ACHN (cell line): ENCODE results near the gene FMN1.
"Not testable (repeated sequence)": the region's sequence is repeated elsewhere in the genome, so short reads cannot be mapped to it uniquely, and the experiment has no call there.

Experiments used
- DNase-seq: peaks from one replicate; pipeline ENCODE4 v3.0.0-alpha.2; 2015
- in situ Hi-C: cut with HindIII; loops from 2 replicates; pipeline ENCODE4 v1.10.0; 2017; ENCODE audit warnings: low sequenced_read_pairs, low pct_ligation_motif_present, low pct_unique_long_range_greater_than_20kb

The FMN1 gene

GRCh38 chr15:33078607-33079006, 115.9 kb downstream of the FMN1 start:
- in situ Hi-C loops = no loop called here

GRCh38 chr15:33076937-33077336, 117.6 kb downstream of the FMN1 start:
- in situ Hi-C loops = no loop called here
- DNase-seq = no peak

More at GRCh38 chr15:33078607-33079006, 115.9 kb downstream of the FMN1 start:
- DNase-seq = no peak

GRCh38 chr15:33074942-33075341, 119.6 kb downstream of the FMN1 start:
- in situ Hi-C loops = no loop called here
- DNase-seq = peak; percentile 4

GRCh38 chr15:33074212-33074611, 120.3 kb downstream of the FMN1 start:
- no peak for DNase-seq
- in situ Hi-C loops = no loop called here

- DNase-seq = no peak
- in situ Hi-C loops = no loop called here
These were observed 123.1 kb downstream of the FMN1 start for GRCh38 chr15:33071451-33071850.

- in situ Hi-C loops, DNase-seq: not testable (repeated sequence)
These were observed 124.6 kb downstream of the FMN1 start for GRCh38 chr15:33069903-33070302.

GRCh38 chr15:33069161-33069560, 125.4 kb downstream of the FMN1 start:
- DNase-seq = no peak
- in situ Hi-C loops = no loop called here

- no peak for DNase-seq
- in situ Hi-C loops = no loop called here
These were observed 126.0 kb downstream of the FMN1 start for GRCh38 chr15:33068511-33068990.

GRCh38 chr15:33068007-33068481, 126.5 kb downstream of the FMN1 start:
- in situ Hi-C loops = no loop called here
- DNase-seq = no peak

GRCh38 chr15:33067456-33067855, 127.1 kb downstream of the FMN1 start:
- DNase-seq = no peak
- in situ Hi-C loops = no loop called here

- no peak for DNase-seq
These were observed 127.9 kb downstream of the FMN1 start for GRCh38 chr15:33066584-33066983.

GRCh38 chr15:33064878-33065277, 129.6 kb downstream of the FMN1 start:
- DNase-seq = no peak
- in situ Hi-C loops = no loop called here

More at GRCh38 chr15:33066584-33066983, 127.9 kb downstream of the FMN1 start:
- in situ Hi-C loops = no loop called here

GRCh38 chr15:33059184-33059583, 135.3 kb downstream of the FMN1 start:
- DNase-seq = no peak
- in situ Hi-C loops = no loop called here

GRCh38 chr15:33057845-33058244, 136.7 kb downstream of the FMN1 start:
- in situ Hi-C loops = no loop called here
- no peak for DNase-seq

GRCh38 chr15:33055962-33056361, 138.6 kb downstream of the FMN1 start:
- no peak for DNase-seq
- in situ Hi-C loops = no loop called here

GRCh38 chr15:33051528-33051927, 143.0 kb downstream of the FMN1 start:
- no peak for DNase-seq
- in situ Hi-C loops = no loop called here

GRCh38 chr15:33048255-33048654, 146.3 kb downstream of the FMN1 start:
- in situ Hi-C loops = no loop called here
- DNase-seq = peak; percentile 10

- in situ Hi-C loops = no loop called here
- no peak for DNase-seq
These were observed 147.4 kb downstream of the FMN1 start for GRCh38 chr15:33047077-33047476.

GRCh38 chr15:33046329-33046728, 148.2 kb downstream of the FMN1 start:
- no peak for DNase-seq
- in situ Hi-C loops = no loop called here

GRCh38 chr15:33045066-33045810, 149.3 kb downstream of the FMN1 start:
- DNase-seq = no peak
- in situ Hi-C loops = no loop called here
